ENCODE results near the gene CFDP1.

Gene CFDP1

GRCh38 chr16:75423723-75424104 is 9.6 kb downstream of the CFDP1 start:
- H2AFZ ChIP-seq (ENCODE audit: low read length) = no peak overlapping the region
- peaks cover 44% of the 10 kb centered on the region for H3K79me2 ChIP-seq (ENCODE audit: insufficient read depth, low read length)
- peaks cover 7% of the 10 kb centered on the region for H4K20me1 ChIP-seq (ENCODE audit: insufficient read depth, low read length, poor library complexity, severe bottlenecking)
- H3K9ac ChIP-seq (ENCODE audit: low read depth, low read length, poor library complexity, severe bottlenecking) = no peak overlapping the region
- no peaks in the 10 kb centered on the region for H3K36me3 ChIP-seq (ENCODE audit: insufficient read depth, low read length)
- H3K9me2 ChIP-seq (replicated peaks; ENCODE audit: low read depth, low read length) = no peaks in the 10 kb centered on the region
- no peaks in the 10 kb centered on the region for H3K27me3 ChIP-seq (ENCODE audit: insufficient read depth, low read length, poor library complexity, severe bottlenecking)
- H3K9me3 ChIP-seq (ENCODE audit: insufficient read depth, low read depth, low read length) = no peaks in the 10 kb centered on the region
- H3K4me1 ChIP-seq (ENCODE audit: insufficient read depth, low read length, poor library complexity, severe bottlenecking) = peaks cover 17% of the 10 kb centered on the region
- H3F3A ChIP-seq (ENCODE audit: low read depth) = no peaks in the 10 kb centered on the region
- TF ChIP-seq EZH2phosphoT487 (IDR thresholded peaks at IDR 0.05; ENCODE audit: borderline replicate concordance) = no peak
- no peak for TF ChIP-seq CTCF (conservative IDR thresholded peaks at IDR 0.05; ENCODE audit: low read length)
- H3K4me3 ChIP-seq (ENCODE audit: low read length, poor library complexity, severe bottlenecking) = no peak overlapping the region
- H3K4me2 ChIP-seq (ENCODE audit: low read depth, low read length, poor library complexity, severe bottlenecking) = no peak overlapping the region

- Histone ChIP-seq H4K20me1 (ENCODE audit: insufficient read depth, low read length, poor library complexity, severe bottlenecking) (peaks cover 7% of the 10 kb centered on the region), H3K9ac (ENCODE audit: low read depth, low read length, poor library complexity, severe bottlenecking) (peak overlapping the region; percentile 49), H3K36me3 (ENCODE audit: insufficient read depth, low read length) (no peaks in the 10 kb centered on the region), H3K4me1 (ENCODE audit: insufficient read depth, low read length, poor library complexity, severe bottlenecking) (peaks cover 13% of the 10 kb centered on the region), H3K27me3 (ENCODE audit: insufficient read depth, low read length, poor library complexity, severe bottlenecking) (no peaks in the 10 kb centered on the region), H2AFZ (ENCODE audit: low read length) (no peak overlapping the region), H3K9me3 (ENCODE audit: insufficient read depth, low read depth, low read length) (no peaks in the 10 kb centered on the region), H3K4me3 (ENCODE audit: low read length, poor library complexity, severe bottlenecking) (no peak overlapping the region), H3K4me2 (ENCODE audit: low read depth, low read length, poor library complexity, severe bottlenecking) (peak overlapping the region; percentile 71), H3K9me2 (replicated peaks; ENCODE audit: low read depth, low read length) (no peaks in the 10 kb centered on the region), H3K79me2 (ENCODE audit: insufficient read depth, low read length) (peaks cover 57% of the 10 kb centered on the region), H3F3A (ENCODE audit: low read depth) (no peaks in the 10 kb centered on the region)
- no peak for TF ChIP-seq CTCF (conservative IDR thresholded peaks at IDR 0.05; ENCODE audit: low read length)
- no peak for TF ChIP-seq EZH2phosphoT487 (IDR thresholded peaks at IDR 0.05; ENCODE audit: borderline replicate concordance)
Measured at GRCh38 chr16:75421820-75422126, 11.5 kb downstream of the CFDP1 start.

GRCh38 chr16:75420987-75421819 is 12.1 kb downstream of the CFDP1 start:
- Histone ChIP-seq H3K9me2 (replicated peaks; ENCODE audit: low read depth, low read length) (no peaks in the 10 kb centered on the region), H3K9me3 (ENCODE audit: insufficient read depth, low read depth, low read length) (no peaks in the 10 kb centered on the region), H3K4me3 (ENCODE audit: low read length, poor library complexity, severe bottlenecking) (peak overlapping the region; percentile 51), H3K4me2 (ENCODE audit: low read depth, low read length, poor library complexity, severe bottlenecking) (peak overlapping the region; percentile 71), H3F3A (ENCODE audit: low read depth) (no peaks in the 10 kb centered on the region), H3K4me1 (ENCODE audit: insufficient read depth, low read length, poor library complexity, severe bottlenecking) (peaks cover 13% of the 10 kb centered on the region), H3K9ac (ENCODE audit: low read depth, low read length, poor library complexity, severe bottlenecking) (peak overlapping the region; percentile 49), H3K79me2 (ENCODE audit: insufficient read depth, low read length) (peaks cover 58% of the 10 kb centered on the region), H2AFZ (ENCODE audit: low read length) (peak overlapping the region; percentile 60; the same call in 1 of the 2 replicates), H3K36me3 (ENCODE audit: insufficient read depth, low read length) (no peaks in the 10 kb centered on the region), H4K20me1 (ENCODE audit: insufficient read depth, low read length, poor library complexity, severe bottlenecking) (peaks cover 7% of the 10 kb centered on the region), H3K27me3 (ENCODE audit: insufficient read depth, low read length, poor library complexity, severe bottlenecking) (no peaks in the 10 kb centered on the region)
- TF ChIP-seq EZH2phosphoT487 (IDR thresholded peaks at IDR 0.05; ENCODE audit: borderline replicate concordance) (no peak), CTCF (conservative IDR thresholded peaks at IDR 0.05; ENCODE audit: low read length) (no peak)

Measured in Loucy (cell line).